A549 (cell line): Measurements from ENCODE around the gene PSG6.
"Not testable (repeated sequence)": the region's sequence is repeated elsewhere in the genome, so short reads cannot be mapped to it uniquely, and the experiment has no call there.

Experiments
- CHD4 ChIP-seq: fragments of 200-600 bp; sonication (generic); IDR thresholded peaks from 2 replicates; pipeline ENCODE4 v1.6.1; 2016; ENCODE audit warnings: antibody characterized with exemption, mild to moderate bottlenecking, borderline replicate concordance
- CTCF ChIP-seq: fragments of >200 bp; sonication (Bioruptor Twin); formaldehyde crosslinking; IDR thresholded peaks from 3 replicates; pipeline ENCODE4 v1.5.1; 2016
- EHMT2 ChIP-seq: fragments of 200-600 bp; sonication (generic); IDR thresholded peaks from 2 replicates; pipeline ENCODE4 v1.6.1; 2016; ENCODE audit warnings: antibody characterized with exemption, low read depth, mild to moderate bottlenecking, moderate library complexity
- EP300 ChIP-seq, 2 experiments: fragments of >200 bp; sonication (Bioruptor Twin); formaldehyde crosslinking; IDR thresholded peaks; 2 replicates in 1 of 2; 3 replicates in 1 of 2; pipeline ENCODE4 v1.6.1; 2016 to 2017
- JUN ChIP-seq, 2 experiments: fragments of >200 bp; sonication (Bioruptor Twin); formaldehyde crosslinking; IDR thresholded peaks; 2 replicates in 1 of 2; 3 replicates in 1 of 2; pipeline ENCODE4 v1.6.1; 2016 to 2017
- MAFK ChIP-seq: fragments of 450-650 bp; IDR thresholded peaks from 2 replicates; pipeline ENCODE4 v1.6.1; 2014; ENCODE audit not compliant: partially characterized antibody
- TF ChIP-seq, protein P1 (sequence below): fragments of 250-450 bp; sonication (Bioruptor Pico); IDR thresholded peaks from 2 replicates; pipeline ENCODE4 v1.5.0; 2021; ENCODE audit warnings: mild to moderate bottlenecking, moderate library complexity, borderline replicate concordance

- not testable (repeated sequence) for TF ChIP-seq JUN (IDR thresholded peaks at IDR 0.05); EHMT2; MAFK; EP300 (IDR thresholded peaks at IDR 0.05); CHD4
- TF ChIP-seq CTCF, result peak; percentile 28; the same call in 1 of the 3 replicates
- TF ChIP-seq, protein P1, sequence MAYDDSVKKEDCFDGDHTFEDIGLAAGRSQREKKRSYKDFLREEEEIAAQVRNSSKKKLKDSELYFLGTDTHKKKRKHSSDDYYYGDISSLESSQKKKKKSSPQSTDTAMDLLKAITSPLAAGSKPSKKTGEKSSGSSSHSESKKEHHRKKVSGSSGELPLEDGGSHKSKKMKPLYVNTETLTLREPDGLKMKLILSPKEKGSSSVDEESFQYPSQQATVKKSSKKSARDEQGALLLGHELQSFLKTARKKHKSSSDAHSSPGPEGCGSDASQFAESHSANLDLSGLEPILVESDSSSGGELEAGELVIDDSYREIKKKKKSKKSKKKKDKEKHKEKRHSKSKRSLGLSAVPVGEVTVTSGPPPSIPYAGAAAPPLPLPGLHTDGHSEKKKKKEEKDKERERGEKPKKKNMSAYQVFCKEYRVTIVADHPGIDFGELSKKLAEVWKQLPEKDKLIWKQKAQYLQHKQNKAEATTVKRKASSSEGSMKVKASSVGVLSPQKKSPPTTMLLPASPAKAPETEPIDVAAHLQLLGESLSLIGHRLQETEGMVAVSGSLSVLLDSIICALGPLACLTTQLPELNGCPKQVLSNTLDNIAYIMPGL (CRISPR knock-in tag), result not testable (repeated sequence)
Measured at GRCh38 chr19:42919070-42919756, 1.5 kb upstream of the PSG6 start.
